Breast epithelium (tissue), 3 donors: ENCODE measurements around the gene AOPEP.

Experiments
- CTCF ChIP-seq, 3 donors: fragments of 450-650 bp; IDR thresholded peaks; one replicate each; pipeline ENCODE4 v1.5.1; 2016 to 2017; ENCODE audit warnings: antibody characterized with exemption in 3 of 3, mild to moderate bottlenecking in 3 of 3, moderate library complexity in 3 of 3
- POLR2A ChIP-seq: fragments of 450-650 bp; IDR thresholded peaks from one replicate; pipeline ENCODE4 v1.6.1; 2016; ENCODE audit warnings: antibody characterized with exemption, mild to moderate bottlenecking, moderate library complexity

GRCh38 chr9:94857791-94858190 lies 131.3 kb downstream of the AOPEP start:
- TF ChIP-seq POLR2A (no peak), CTCF (IDR thresholded peaks at IDR 0.05) (no peak)
